ENCODE measurements around the gene AHRR. TPM values are rescaled to one million over a fixed set of nuclear protein-coding genes. Genes with fewer than 3 reads are reported as not detected.
A peak's percentile ranks its signal among the peaks of the same experiment; 100 is the strongest.

AHRR gene
- total RNA-seq, 1 donor from 2014 or later: 8.4 TPM

DNA sequence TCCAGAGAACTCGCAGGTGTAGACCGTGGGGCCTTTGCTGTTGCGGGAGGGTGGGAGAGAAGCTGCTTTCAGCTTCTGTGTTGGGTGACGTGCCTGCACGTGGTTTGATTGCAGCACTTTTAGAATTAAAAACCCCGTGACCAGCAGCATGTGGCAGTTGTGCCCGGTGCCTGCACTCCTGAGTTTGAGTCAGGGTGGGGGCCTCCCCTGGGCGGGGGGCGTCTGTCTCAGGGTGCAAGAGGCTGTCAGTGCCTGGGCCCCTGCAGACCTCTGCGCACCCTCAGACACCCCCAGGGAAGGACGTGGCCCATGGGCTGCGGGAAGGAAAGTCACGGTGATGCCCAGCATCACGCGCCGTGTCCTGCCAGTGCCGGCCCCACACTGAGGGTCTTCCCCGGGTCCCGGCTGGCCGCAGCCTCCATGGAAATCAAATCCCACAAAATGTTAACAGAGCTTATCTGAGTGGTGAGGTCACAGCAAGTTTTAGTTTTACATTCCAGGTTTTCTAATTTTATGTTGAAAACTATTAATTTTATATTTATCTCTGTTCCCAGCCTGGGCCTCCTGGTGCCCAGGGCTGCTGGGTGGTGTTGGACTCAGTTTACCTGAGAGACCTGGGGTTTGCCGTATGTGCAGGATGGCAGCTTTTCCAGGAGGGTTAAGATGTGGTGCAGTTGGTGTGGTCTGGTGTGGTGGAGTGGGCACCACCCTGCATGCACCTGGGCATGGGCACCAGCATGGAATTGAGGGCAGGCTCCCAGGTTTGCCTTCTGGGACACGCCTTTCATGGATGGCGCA is 33.3 kb downstream of the AHRR start:
- TF ChIP-seq, protein P1, sequence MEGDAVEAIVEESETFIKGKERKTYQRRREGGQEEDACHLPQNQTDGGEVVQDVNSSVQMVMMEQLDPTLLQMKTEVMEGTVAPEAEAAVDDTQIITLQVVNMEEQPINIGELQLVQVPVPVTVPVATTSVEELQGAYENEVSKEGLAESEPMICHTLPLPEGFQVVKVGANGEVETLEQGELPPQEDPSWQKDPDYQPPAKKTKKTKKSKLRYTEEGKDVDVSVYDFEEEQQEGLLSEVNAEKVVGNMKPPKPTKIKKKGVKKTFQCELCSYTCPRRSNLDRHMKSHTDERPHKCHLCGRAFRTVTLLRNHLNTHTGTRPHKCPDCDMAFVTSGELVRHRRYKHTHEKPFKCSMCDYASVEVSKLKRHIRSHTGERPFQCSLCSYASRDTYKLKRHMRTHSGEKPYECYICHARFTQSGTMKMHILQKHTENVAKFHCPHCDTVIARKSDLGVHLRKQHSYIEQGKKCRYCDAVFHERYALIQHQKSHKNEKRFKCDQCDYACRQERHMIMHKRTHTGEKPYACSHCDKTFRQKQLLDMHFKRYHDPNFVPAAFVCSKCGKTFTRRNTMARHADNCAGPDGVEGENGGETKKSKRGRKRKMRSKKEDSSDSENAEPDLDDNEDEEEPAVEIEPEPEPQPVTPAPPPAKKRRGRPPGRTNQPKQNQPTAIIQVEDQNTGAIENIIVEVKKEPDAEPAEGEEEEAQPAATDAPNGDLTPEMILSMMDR (IDR thresholded peaks at IDR 0.05): no peak
- DNase-seq (no peak), ATAC-seq (no peak)
- H3K9me3 ChIP-seq: no peaks in the 10 kb centered on the region
- H3K4me3 ChIP-seq: no peak overlapping the region
- intact Hi-C loops (cut with DNase I): no loop called here
- H3K36me3 ChIP-seq: peaks cover 8% of the 10 kb centered on the region
- no peaks in the 10 kb centered on the region for H3K4me1 ChIP-seq
- H3K27me3 ChIP-seq (ENCODE audit: low read depth): no peaks in the 10 kb centered on the region
- no peak overlapping the region for H3K27ac ChIP-seq

DNA sequence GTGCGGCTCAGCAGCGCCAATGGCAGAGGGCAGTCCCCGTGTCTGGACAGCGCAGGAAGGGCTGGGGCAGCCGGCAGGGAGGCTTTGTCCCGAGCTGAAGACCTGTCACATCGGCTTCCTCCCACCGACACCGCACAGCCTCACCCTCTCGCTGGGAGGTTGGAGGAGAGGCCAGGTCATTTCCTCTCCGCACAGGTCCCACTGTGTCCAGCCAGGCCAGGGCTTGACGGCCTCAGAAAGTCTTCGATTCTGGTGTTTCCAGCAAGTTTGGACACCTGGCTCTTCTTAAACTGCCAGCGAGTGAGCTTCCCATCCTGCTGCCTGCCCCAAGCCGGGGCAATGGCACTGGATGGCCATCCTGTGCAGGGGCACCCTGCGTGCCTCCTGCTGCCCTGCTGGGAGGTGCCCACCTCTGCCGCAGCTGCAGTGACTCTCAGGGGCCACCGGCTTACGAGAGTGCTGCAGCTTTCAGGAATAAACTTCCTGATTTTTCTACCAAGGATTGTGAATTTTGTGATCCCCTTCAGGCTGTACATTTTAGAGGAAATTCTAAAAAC is 33.9 kb downstream of the AHRR start:
- no peak overlapping the region for H3K4me3 ChIP-seq
- H3K27ac ChIP-seq: no peak overlapping the region
- H3K36me3 ChIP-seq: peaks cover 8% of the 10 kb centered on the region
- TF ChIP-seq, protein P1 (IDR thresholded peaks at IDR 0.05): no peak
- no peaks in the 10 kb centered on the region for H3K27me3 ChIP-seq (ENCODE audit: low read depth)
- H3K9me3 ChIP-seq: no peaks in the 10 kb centered on the region
- ATAC-seq (peak in 1 of 2 donors; percentile 25), DNase-seq (no peak)
- H3K4me1 ChIP-seq: no peaks in the 10 kb centered on the region
- intact Hi-C loops (cut with DNase I): no loop called here

DNA sequence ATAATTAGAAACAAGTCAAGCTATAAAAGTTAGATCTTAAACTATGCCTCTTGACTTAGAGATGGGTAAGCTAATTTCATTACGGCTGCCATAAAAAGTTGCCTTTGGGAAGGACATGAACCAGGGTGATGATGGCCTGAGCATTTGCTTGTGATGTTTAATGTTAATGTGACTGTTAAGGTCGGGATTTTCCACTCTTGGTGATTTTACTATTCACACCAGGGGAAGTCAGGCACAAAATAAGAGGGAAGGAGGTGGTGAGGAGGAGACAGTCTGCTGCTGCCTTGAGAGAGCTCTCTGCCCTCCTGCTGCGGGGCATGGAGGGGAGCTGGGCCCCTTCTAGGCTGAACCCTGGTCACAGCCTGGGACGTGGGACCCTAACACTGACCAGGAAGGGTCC is 34.4 kb downstream of the AHRR start:
- DNase-seq: no peak
- H3K27me3 ChIP-seq (ENCODE audit: low read depth): no peaks in the 10 kb centered on the region
- H3K36me3 ChIP-seq: peaks cover 8% of the 10 kb centered on the region
- H3K9me3 ChIP-seq: no peaks in the 10 kb centered on the region
- H3K4me1 ChIP-seq: no peaks in the 10 kb centered on the region
- TF ChIP-seq, protein P1 (IDR thresholded peaks at IDR 0.05): no peak
- no peak overlapping the region for H3K4me3 ChIP-seq
- ATAC-seq: no peak
- no peak overlapping the region for H3K27ac ChIP-seq
- intact Hi-C loops (cut with DNase I): no loop called here

DNA sequence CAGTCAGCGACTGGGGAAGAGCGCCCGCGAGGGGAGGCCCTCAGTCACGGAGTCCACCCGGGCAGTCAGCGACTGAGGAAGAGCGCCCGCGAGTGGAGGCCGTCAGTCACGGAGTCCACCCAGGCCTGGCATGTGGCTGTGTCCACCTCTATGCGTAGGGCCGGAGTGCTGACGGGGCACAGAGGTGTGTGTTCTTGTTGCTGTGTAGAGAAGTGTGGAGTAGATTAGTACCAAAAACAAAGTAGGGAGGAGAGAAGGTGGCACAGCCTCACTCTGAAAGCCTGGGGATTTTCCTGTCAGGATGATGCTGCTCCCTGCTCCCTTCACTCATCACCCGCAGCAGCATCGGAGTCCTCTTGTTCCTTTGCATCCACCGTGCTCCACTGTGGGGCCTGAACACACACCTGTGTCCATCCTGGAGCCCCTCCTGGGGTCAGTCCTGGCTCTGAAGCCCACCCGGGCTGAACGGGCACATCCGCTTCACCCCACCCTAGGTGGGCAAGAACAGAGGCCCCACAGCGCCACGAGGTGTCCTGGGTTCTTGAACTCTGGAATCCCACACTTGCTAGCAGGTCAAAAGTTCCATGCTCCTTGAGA is 37.9 kb downstream of the AHRR start:
- DNase-seq (no peak), ATAC-seq (no peak)
- H3K9me3 ChIP-seq: peaks cover 2% of the 10 kb centered on the region
- H3K4me3 ChIP-seq: no peak overlapping the region
- intact Hi-C loops (cut with DNase I): no loop called here
- H3K36me3 ChIP-seq: peaks cover 8% of the 10 kb centered on the region
- H3K4me1 ChIP-seq: no peaks in the 10 kb centered on the region
- TF ChIP-seq, protein P1 (IDR thresholded peaks at IDR 0.05): no peak
- no peaks in the 10 kb centered on the region for H3K27me3 ChIP-seq (ENCODE audit: low read depth)
- no peak overlapping the region for H3K27ac ChIP-seq

DNA sequence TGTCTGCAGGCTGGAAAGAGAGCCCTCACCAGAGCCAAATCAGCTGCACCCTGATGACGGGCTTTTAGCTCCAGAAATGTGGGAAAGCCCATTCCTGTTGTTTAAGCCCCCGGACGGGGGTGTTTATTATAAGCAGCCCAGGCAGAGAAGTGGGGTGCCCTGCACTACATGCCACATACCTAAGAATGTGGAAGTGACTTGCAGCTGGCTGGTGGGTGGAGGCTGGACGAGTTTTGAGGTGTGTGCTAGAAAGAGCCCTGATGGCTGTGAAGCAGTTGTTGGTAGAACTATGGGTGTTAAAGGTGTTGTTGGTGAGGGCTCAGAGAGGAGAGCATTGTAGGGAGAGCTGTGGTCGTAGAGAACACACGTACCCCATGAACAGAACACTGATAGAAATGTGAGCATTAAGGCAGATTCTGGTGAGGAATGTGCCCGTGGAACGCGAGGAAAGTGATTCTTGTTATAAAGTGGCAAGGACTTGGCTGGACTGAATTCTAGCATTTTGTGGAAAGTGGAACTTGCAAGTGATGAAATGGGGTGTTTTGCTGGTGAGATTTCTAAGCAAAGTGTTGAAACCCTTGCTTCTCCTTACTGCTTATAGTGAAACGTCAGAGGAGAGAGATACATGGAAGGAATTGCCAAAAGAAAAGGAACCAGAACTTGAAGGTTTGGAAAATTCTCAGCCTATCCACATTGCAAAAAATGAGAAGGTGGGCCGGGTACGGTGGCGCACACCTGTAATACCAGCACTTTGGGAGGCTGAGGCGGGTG is 38.9 kb downstream of the AHRR start:
- no peak for DNase-seq
- ATAC-seq: peak in 1 of 2 donors; percentile 55
- Histone ChIP-seq H3K4me3 (no peak overlapping the region), H3K9me3 (peaks cover 12% of the 10 kb centered on the region), H3K27ac (no peak overlapping the region), H3K36me3 (peaks cover 7% of the 10 kb centered on the region), H3K4me1 (no peaks in the 10 kb centered on the region), H3K27me3 (ENCODE audit: low read depth) (no peaks in the 10 kb centered on the region)
- TF ChIP-seq, protein P1 (IDR thresholded peaks at IDR 0.05): no peak
- intact Hi-C loops (cut with DNase I): no loop called here

Data from lower lobe of right lung (tissue), 2 donors.